WERI-Rb-1 (cell line): ENCODE measurements around the gene NHS.

Experiments
- DNase-seq: peaks from one replicate; pipeline ENCODE4 v3.0.0-alpha.2; 2020
- H3K27ac ChIP-seq: fragments of 250-450 bp; sonication (Bioruptor Pico); 2 replicates; pipeline ENCODE4 v1.5.1; 2020; ENCODE audit warnings: mild to moderate bottlenecking, moderate library complexity
- H3K27me3 ChIP-seq: fragments of 250-450 bp; sonication (Bioruptor Pico); 2 replicates; pipeline ENCODE4 v1.5.1; 2021; ENCODE audit warnings: mild to moderate bottlenecking, low read depth, moderate library complexity; ENCODE audit not compliant: insufficient read depth, severe bottlenecking
- H3K36me3 ChIP-seq: fragments of 250-450 bp; sonication (Bioruptor Pico); 2 replicates; pipeline ENCODE4 v1.5.1; 2020; ENCODE audit warnings: mild to moderate bottlenecking, moderate library complexity
- H3K4me3 ChIP-seq: 2 replicates; pipeline ENCODE4 v1.5.1; 2011; ENCODE audit warnings: low read depth, mild to moderate bottlenecking, control low read depth, low read length
- H3K9me3 ChIP-seq: fragments of 250-450 bp; sonication (Bioruptor Pico); 2 replicates; pipeline ENCODE4 v1.5.1; 2021; ENCODE audit warnings: mild to moderate bottlenecking, moderate library complexity; ENCODE audit not compliant: severe bottlenecking
- TF ChIP-seq, protein P1 (sequence below): IDR thresholded peaks from 2 replicates; pipeline ENCODE4 v1.5.1; 2011; ENCODE audit warnings: low read depth, mild to moderate bottlenecking, control low read depth, inconsistent platforms, low read length

The NHS gene

DNA sequence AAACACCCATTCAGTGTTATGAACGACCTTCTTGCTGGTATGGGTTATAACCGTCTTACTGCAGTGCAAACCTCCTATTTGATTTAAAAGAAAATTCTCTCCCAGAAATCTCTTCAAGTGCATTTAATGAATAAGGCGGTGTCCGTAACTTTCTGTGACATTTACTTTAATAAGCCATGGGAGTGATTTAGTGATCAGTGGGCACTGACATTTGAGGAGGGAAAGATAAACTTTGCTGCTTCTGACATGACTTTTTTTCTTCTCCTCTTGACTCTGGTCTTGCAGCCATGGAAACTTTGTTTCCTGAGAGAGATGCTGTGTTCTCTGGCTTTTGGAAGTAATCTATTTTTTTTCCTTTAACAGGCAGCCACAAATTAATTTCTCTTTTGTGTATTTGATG is 106.1 kb downstream of the NHS start:
- Histone ChIP-seq H3K27ac (no peak overlapping the region), H3K4me3 (no peak overlapping the region), H3K36me3 (no peaks in the 10 kb centered on the region), H3K9me3 (no peaks in the 10 kb centered on the region), H3K27me3 (peaks cover 18% of the 10 kb centered on the region)
- TF ChIP-seq, protein P1, sequence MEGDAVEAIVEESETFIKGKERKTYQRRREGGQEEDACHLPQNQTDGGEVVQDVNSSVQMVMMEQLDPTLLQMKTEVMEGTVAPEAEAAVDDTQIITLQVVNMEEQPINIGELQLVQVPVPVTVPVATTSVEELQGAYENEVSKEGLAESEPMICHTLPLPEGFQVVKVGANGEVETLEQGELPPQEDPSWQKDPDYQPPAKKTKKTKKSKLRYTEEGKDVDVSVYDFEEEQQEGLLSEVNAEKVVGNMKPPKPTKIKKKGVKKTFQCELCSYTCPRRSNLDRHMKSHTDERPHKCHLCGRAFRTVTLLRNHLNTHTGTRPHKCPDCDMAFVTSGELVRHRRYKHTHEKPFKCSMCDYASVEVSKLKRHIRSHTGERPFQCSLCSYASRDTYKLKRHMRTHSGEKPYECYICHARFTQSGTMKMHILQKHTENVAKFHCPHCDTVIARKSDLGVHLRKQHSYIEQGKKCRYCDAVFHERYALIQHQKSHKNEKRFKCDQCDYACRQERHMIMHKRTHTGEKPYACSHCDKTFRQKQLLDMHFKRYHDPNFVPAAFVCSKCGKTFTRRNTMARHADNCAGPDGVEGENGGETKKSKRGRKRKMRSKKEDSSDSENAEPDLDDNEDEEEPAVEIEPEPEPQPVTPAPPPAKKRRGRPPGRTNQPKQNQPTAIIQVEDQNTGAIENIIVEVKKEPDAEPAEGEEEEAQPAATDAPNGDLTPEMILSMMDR = no peak
- DNase-seq = no peak

GRCh38 chrX:17484592-17484991 is 109.6 kb downstream of the NHS start:
- H3K36me3 ChIP-seq = no peaks in the 10 kb centered on the region
- no peak for DNase-seq
- peaks cover 12% of the 10 kb centered on the region for H3K27me3 ChIP-seq
- H3K27ac ChIP-seq = no peak overlapping the region
- H3K4me3 ChIP-seq = no peak overlapping the region
- TF ChIP-seq, protein P1 = no peak
- no peaks in the 10 kb centered on the region for H3K9me3 ChIP-seq

- H3K36me3 ChIP-seq = no peaks in the 10 kb centered on the region
- no peak overlapping the region for H3K27ac ChIP-seq
- no peaks in the 10 kb centered on the region for H3K9me3 ChIP-seq
- TF ChIP-seq, protein P1 = no peak
- H3K27me3 ChIP-seq = peaks cover 12% of the 10 kb centered on the region
- H3K4me3 ChIP-seq = no peak overlapping the region
- no peak for DNase-seq
Measured at GRCh38 chrX:17485391-17485790, 110.4 kb downstream of the NHS start.

DNA sequence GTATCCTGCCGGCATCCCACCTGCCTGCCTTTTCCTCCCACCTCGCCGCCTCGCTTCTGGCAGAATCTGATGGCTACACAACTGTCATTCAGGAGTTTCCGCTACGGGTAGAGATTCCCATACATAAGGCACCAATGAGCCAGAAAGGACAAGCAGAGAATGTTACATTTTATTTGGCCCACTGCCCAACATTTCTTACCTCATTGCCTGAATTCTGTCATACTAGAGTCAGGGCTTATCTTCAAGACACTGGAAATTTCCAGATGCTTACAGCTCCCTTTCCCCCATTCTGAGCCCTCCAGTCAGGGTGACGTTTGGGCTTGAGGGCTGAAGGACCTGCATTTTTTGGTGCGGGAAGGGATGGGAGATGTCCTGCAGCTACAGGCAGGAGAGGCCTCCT is 113.0 kb downstream of the NHS start:
- Histone ChIP-seq H3K27me3 (peaks cover 10% of the 10 kb centered on the region), H3K27ac (no peak overlapping the region), H3K9me3 (no peaks in the 10 kb centered on the region), H3K36me3 (no peaks in the 10 kb centered on the region), H3K4me3 (no peak overlapping the region)
- DNase-seq = no peak
- TF ChIP-seq, protein P1 = no peak

DNA sequence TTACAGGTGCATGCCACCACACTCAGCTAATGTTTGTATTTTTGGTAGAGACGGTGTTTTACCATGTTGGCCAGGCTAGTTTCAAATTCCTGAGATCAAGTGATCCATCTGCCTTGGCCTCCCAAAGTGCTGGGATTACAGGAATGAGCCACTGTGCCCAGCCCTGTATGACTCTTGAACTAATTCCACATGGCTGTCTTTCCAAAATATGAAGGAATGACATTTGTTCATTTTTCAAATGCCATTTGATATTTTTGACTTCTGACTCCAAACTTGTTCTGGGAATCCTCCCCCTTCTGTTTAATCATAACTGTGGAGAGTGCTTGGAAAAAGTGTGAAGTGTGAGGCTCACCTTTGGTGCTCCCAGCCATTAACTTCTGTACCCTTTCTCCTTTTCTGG is 119.2 kb downstream of the NHS start:
- Histone ChIP-seq H3K36me3 (no peaks in the 10 kb centered on the region), H3K27ac (no peak overlapping the region), H3K27me3 (peaks cover 9% of the 10 kb centered on the region), H3K4me3 (no peak overlapping the region), H3K9me3 (no peaks in the 10 kb centered on the region)
- DNase-seq = no peak
- TF ChIP-seq, protein P1 = no peak

DNA sequence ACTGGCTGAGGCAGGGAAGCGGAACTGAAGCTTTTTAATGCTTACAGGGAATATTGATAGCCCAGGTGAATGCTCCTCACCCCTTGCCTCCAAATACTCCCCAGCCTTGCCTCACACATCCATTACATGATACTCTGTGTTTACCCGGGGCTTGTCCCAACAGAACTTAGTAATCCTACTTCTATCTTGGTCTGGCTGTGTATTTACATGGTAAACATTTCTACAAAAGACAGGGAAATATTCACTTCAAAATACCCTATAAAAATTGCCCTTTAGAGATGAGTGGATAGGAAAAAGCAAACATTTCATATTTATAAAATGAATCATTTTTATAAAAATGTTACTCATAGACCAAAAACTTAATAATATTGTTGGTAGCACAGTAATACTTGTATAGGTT is 120.1 kb downstream of the NHS start:
- DNase-seq = no peak

More for the DNA sequence above, 120.1 kb downstream of the NHS start:
- H3K4me3 ChIP-seq = no peak overlapping the region
- no peak overlapping the region for H3K27ac ChIP-seq
- no peaks in the 10 kb centered on the region for H3K36me3 ChIP-seq
- H3K27me3 ChIP-seq = peaks cover 14% of the 10 kb centered on the region
- TF ChIP-seq, protein P1 = no peak
- no peaks in the 10 kb centered on the region for H3K9me3 ChIP-seq
